GM10847 (cell line): ENCODE data around the gene VANGL1.

Source experiments
- POLR2A ChIP-seq: IDR thresholded peaks from 2 replicates; pipeline ENCODE4 v1.6.1; 2011; ENCODE audit not compliant: insufficient read length; ENCODE audit errors: extremely low read depth

VANGL1 gene

DNA sequence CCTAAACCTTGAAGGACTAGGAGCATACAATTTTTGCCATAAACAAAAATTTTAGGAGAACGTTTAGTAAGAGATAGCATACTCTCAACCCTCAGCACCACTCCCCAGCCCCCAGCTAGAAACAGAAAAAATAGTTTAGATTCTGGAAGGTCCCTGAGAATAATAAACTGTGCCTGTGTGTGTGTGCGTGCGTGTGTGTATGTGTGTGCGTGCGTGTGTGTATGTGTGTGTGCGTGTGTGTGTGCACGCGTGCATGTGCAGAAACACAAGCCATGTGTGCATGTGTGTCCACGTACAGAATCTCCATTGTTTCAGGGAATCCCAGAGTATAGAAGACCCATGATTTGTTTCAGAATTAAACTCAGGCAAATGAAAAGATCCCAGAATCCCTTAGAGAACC is 64.2 kb downstream of the VANGL1 start:
- TF ChIP-seq POLR2A, result no peak

DNA sequence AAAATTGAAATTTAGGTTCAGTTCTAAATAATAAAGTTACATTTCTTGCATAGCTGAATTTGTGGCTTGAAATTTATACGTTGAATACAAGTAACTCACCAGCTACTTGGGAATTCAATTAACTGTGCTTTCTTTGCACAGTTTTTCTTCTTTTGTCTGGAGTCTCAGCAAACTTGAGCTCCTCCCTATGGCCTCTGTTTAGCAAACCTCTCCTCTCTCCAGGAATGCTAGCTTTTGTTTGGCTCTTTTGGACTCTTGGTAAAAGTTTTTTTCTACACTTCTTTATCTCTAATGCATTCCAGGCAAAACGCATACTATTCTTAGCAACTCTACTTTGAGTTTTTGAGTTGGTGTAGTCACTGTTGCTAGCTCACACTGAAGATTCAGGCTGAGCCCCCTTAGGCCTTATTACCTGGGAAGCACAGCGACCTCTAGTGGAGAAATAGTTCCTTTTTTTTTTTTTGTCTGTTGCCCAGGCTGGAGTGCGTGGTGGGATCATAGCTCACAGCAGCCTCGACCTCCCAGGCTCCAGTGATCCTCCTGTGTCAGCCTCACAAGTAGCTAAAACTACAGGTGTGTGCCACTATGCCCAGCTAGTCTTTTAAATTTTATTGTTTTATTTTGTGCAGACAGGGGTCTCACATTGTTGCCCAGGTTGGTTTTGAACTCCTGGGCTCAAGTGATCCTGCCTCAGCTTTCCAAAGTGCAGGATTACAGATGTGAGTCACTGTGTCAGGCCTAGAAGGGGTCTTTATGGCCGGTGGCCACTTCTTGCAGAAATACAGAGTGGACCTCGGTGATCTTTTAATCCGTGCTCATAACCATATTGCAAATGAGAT is 65.0 kb downstream of the VANGL1 start:
- no peak for TF ChIP-seq POLR2A

DNA sequence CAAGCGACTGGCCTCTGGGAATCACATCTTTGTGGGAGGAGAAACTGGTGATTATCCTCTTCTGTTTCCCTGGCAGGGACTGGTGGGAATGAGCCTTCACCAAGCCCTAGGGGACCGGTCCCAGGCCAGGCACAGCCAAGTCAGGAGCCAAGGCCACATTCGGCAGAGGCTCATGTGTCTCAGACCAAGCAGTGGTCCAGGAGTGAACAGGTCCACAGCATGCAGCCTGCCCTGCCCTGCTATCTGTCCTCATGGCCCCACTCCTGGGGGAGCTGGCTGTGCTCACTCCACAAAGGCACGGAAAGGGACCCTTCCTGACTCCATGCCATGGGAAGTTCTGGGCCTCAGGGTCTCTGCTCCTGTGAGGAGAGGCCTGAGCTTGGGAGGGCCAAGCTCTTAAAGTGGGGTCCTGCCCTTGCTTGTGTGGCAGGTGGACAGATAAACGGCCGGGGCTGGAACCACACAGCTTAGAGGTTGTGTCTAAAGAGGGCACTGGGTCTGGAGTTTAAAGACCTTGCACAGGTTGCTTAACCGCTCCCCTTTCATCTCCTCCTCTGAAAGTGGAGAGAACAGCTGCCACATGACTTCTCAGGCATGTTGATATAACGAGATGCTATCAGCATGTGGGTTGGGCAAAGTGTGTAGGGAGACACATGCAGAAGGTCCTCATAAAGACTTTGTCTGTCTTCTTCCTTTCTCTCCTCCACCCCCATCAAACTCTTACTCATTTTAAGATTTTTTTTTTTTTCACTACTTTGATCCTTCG is 69.3 kb downstream of the VANGL1 start:
- TF ChIP-seq POLR2A, result no peak

DNA sequence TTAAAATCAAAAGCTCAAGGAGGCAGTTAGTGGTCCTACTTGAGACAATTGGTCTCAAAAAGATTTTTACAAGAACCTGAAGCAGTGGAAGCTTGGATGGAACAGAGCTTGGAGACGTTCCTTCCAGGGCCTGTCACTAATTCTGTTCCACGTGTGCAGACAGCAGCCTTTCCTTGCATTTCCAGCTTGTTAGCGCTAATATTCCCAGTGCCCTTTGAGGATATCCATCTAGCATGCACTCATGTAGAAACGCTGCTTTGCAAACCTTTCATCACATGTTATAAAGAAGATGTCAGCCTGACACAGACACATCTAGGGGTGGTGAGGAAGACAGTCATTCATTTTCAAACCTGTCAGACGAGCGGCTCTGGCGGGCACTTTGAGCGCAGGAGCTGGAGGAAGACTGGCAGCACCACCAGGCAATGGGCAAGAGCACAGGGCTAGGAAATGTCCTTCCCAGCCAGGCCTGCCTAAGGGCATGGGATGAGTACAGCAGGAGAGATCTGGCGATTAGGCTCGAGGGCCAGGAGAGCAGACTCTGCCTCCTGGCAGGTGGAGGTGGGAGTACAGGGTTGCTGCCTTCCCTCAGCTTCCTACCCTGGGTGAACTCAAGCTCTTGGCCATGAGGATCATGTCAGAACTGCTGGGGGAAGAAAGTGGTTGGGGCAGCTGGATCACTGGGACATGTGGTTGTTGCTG is 71.3 kb downstream of the VANGL1 start:
- no peak for TF ChIP-seq POLR2A

DNA sequence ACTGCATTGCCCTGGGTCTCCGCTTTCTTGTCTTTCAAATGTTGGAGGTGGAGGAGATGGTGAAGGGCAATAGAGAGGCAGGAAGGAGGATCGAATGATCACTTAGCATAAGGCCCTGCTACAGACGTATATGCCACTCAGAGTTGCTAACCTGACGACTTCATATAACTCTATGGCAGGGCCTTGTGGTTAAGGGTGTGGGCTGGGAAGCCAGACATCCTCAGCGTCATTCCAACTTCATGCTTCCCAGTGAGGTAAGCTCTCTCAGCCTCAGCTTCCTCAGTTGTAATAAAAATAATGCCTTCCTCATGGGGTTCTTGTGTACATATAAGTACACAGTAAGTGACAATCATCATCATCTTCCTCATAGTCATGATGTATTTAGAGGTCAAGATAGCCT is 72.1 kb downstream of the VANGL1 start:
- no peak for TF ChIP-seq POLR2A

DNA sequence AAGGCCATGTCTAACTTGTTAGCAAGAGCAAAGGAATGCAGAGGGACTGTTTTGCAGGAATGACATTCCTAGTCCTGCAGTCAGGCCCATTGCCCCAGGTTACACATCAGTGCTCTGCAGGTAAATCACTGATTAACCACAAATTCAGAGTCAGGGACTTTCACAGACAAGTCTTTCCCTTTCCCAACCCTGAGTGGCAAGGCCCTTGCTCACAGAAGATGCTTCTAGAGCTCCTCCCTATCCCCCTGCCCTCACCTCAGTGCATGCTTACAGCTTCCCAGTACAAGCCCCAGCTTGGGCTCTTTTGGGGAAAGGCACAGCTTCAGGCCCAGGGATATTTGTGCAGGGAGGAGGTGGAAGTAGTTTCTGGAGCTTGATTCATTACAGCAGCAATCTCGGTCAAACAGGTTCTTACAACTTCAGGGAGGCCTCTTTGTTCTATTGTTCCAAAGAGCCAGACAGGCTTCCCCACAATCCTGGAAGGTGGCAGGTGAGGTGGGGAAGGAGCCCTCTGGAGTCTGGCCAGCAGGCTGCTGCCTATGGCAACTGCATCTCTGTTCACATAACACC is 72.9 kb downstream of the VANGL1 start:
- no peak for TF ChIP-seq POLR2A

GRCh38 chr1:115717541-115717940 is 75.8 kb downstream of the VANGL1 start:
- TF ChIP-seq POLR2A, result no peak

- no peak for TF ChIP-seq POLR2A
These were observed 76.4 kb downstream of the VANGL1 start for GRCh38 chr1:115718011-115718754.

DNA sequence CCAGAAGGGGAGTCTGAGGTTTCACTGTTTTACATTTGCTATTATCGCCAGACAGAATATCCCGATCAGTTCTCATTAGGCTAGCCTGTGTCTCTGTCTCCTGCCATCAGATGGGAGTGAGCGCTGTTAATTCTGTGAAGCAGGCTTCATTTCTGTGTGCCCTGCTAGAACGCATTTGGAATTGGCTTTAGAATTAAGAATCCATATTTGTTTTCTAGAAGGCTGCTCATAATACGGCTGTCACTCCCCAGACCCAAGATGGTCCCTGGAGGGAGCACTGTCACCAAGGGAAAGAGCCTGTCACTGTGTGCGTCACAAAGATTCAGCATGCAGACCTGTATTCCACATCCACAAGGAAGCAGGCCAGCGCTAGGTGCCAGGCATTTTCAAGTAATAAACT is 77.5 kb downstream of the VANGL1 start:
- no peak for TF ChIP-seq POLR2A

GRCh38 chr1:115722221-115722620 is 80.5 kb downstream of the VANGL1 start:
- no peak for TF ChIP-seq POLR2A

- no peak for TF ChIP-seq POLR2A
These were observed 82.0 kb downstream of the VANGL1 start for GRCh38 chr1:115723756-115724155.

DNA sequence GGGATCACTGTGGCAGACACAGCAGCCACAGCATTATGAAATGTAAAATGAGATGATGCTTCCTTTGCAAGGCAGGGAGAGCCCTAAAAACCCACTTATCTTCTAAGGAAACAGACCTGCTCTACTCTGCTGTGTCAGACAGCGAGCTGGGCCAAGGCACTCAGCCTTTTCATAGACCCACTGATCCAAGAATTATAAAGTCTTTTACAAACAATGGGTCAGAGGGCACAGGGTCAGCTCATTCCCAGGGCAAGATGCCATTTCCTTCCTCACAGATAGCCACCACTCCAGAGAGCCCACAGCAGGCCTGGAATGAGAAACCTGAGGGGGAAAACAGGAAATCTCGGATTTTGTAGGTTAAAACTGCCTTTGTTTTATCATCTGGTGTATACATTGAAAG is 83.8 kb downstream of the VANGL1 start:
- TF ChIP-seq POLR2A, result no peak

- TF ChIP-seq POLR2A, result no peak
These were observed 84.4 kb downstream of the VANGL1 start for GRCh38 chr1:115726161-115726560.

GRCh38 chr1:115726570-115726969 is 84.8 kb downstream of the VANGL1 start:
- no peak for TF ChIP-seq POLR2A
